ENCODE data around the gene FAM24B.

The FAM24B gene

GRCh38 chr10:122822973-122823690 lies 56.2 kb downstream of the FAM24B start:
- H3K4me3 ChIP-seq (ENCODE audit: low read length) = no peak overlapping the region
- no peak for DNase-seq (ENCODE audit: low read depth)
- TF ChIP-seq CTCF (IDR thresholded peaks at IDR 0.05; ENCODE audit: insufficient read depth, low read depth, low read length, missing control alignments) = no peak

- TF ChIP-seq CTCF (IDR thresholded peaks at IDR 0.05; ENCODE audit: insufficient read depth, low read depth, low read length, missing control alignments) = no peak
- no peak overlapping the region for H3K4me3 ChIP-seq (ENCODE audit: low read length)
- no peak for DNase-seq (ENCODE audit: low read depth)
These were observed 57.6 kb downstream of the FAM24B start for GRCh38 chr10:122821808-122822207.

GRCh38 chr10:122815458-122815857 lies 63.9 kb downstream of the FAM24B start:
- no peak for DNase-seq (ENCODE audit: low read depth)
- TF ChIP-seq CTCF (IDR thresholded peaks at IDR 0.05; ENCODE audit: insufficient read depth, low read depth, low read length, missing control alignments) = no peak
- no peak overlapping the region for H3K4me3 ChIP-seq (ENCODE audit: low read length)

GRCh38 chr10:122814493-122814892 lies 64.9 kb downstream of the FAM24B start:
- no peak for DNase-seq (ENCODE audit: low read depth)
- no peak overlapping the region for H3K4me3 ChIP-seq (ENCODE audit: low read length)
- no peak for TF ChIP-seq CTCF (IDR thresholded peaks at IDR 0.05; ENCODE audit: insufficient read depth, low read depth, low read length, missing control alignments)

- no peak overlapping the region for H3K4me3 ChIP-seq (ENCODE audit: low read length)
- TF ChIP-seq CTCF (IDR thresholded peaks at IDR 0.05; ENCODE audit: insufficient read depth, low read depth, low read length, missing control alignments) = no peak
- no peak for DNase-seq (ENCODE audit: low read depth)
These were observed 66.6 kb downstream of the FAM24B start for GRCh38 chr10:122812751-122813150.

- DNase-seq (ENCODE audit: low read depth) = no peak
- no peak overlapping the region for H3K4me3 ChIP-seq (ENCODE audit: low read length)
- TF ChIP-seq CTCF (IDR thresholded peaks at IDR 0.05; ENCODE audit: insufficient read depth, low read depth, low read length, missing control alignments) = no peak
These were observed 77.1 kb downstream of the FAM24B start for GRCh38 chr10:122802282-122802681.

Measured in epithelial cell of esophagus (primary cell).